ENCODE measurements around the gene CAB39.

- TF ChIP-seq CTCF (IDR thresholded peaks at IDR 0.05) (no peak), EZH2phosphoT487 (IDR thresholded peaks at IDR 0.05) (no peak), EZH2 (IDR thresholded peaks at IDR 0.05) (no peak)
Observed at GRCh38 chr2:230796280-230796862, 83.7 kb downstream of the CAB39 start.

All from neural progenitor cell (in vitro differentiated cells).